ENCODE results near the gene NAA50.

The NAA50 gene

DNA sequence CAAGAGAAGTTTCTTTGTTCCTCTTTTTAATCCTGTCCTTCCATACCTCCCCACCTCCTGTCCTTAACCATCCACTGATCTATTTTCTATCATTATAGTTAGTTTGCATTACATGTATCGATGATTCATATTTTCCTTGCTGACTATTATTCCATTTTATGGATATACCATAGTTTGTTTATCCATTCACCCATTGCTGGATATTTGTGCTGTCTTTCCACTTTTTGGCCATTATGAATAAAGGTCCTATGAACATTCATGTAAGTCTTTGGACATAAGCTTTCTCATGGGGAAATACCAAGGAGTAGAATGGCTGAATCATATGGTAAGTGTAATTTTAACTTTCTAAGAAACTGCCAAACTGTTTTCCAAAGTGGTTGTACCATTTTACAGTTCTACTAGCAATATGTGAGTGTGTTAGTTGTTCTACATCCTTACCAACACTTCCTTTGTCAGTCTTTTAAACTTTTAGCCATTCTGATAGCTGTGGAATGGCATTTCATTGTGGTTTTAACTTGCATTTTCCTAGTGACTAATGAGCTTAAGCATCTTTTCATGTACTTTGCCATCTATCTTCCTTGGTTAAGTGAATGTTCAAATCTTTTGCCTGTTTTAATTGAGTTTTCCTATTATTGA, 12.5 kb upstream of the NAA50 start:
- peak; percentile 75 for DNase-seq (ENCODE audit: low read depth, low spot score)
- TF ChIP-seq, protein P1, sequence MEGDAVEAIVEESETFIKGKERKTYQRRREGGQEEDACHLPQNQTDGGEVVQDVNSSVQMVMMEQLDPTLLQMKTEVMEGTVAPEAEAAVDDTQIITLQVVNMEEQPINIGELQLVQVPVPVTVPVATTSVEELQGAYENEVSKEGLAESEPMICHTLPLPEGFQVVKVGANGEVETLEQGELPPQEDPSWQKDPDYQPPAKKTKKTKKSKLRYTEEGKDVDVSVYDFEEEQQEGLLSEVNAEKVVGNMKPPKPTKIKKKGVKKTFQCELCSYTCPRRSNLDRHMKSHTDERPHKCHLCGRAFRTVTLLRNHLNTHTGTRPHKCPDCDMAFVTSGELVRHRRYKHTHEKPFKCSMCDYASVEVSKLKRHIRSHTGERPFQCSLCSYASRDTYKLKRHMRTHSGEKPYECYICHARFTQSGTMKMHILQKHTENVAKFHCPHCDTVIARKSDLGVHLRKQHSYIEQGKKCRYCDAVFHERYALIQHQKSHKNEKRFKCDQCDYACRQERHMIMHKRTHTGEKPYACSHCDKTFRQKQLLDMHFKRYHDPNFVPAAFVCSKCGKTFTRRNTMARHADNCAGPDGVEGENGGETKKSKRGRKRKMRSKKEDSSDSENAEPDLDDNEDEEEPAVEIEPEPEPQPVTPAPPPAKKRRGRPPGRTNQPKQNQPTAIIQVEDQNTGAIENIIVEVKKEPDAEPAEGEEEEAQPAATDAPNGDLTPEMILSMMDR (IDR thresholded peaks at IDR 0.05; ENCODE audit: low read depth, low read length) = no peak
- in situ Hi-C loops (cut with HindIII; ENCODE audit: low sequenced_read_pairs) = no loop called here
- H3K4me3 ChIP-seq (ENCODE audit: low read depth, low read length) = no peak overlapping the region

DNA sequence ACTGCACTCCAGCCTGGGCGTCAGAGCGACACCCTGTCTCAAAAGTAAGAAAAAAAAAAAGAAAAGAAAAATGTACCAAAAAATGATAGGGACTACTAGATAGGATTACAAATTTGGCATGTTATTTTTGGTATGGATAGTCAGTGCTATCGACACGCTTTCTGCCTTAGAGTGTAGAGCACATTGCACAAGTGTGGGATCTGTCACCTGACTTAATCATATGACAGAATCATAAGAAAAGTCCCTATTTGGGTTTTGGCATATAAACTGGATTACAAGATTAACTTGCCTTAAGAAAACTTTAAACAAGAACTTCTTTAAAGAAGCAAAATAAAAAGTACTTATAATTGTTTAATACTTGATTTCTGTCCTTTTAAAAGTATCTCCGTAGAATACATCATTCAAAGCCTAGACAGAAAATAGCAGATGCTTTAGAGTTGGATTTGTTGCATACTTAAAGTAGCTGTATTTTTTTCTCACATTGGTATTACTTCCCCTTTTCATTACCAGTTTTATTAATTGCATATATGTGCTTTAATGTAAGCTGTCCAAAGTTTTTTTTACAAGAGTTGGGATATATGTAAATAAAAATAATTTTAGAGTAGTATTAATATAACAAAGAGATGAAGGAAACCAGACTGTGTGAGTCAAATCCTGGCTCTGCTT, 8.6 kb upstream of the NAA50 start:
- in situ Hi-C loops (cut with HindIII; ENCODE audit: low sequenced_read_pairs) = no loop called here
- TF ChIP-seq, protein P1 (IDR thresholded peaks at IDR 0.05; ENCODE audit: low read depth, low read length) = no peak
- no peak overlapping the region for H3K4me3 ChIP-seq (ENCODE audit: low read depth, low read length)
- no peak for DNase-seq (ENCODE audit: low read depth, low spot score)

DNA sequence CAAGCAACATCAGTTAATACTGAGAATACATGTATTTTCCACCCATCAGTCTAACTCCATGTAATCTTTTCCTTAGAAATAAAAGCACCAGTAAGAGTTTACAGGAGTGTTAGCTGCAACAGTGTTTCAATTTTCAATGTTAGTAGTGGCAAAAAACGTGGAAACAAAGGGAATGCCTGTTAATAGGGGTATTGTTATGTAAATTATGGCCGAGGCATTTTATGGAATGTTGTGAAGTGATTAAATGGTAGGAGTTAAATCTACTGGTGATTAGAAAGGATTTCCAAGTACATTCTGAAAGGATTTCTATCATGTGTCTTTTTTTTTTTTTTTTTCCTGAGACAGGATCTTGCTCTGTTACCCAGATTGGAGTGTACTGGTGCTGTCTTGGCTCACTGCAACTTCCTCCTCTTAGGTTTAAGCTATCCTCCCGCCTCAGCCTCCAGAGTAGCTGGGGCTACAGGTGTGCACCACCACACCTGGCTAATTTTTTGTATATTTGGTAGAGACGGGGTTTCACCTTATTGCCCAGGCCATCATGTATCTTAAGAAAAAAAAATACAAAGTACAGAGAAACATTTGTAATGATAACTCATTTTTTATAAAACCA, 7.4 kb upstream of the NAA50 start:
- TF ChIP-seq, protein P1 (IDR thresholded peaks at IDR 0.05; ENCODE audit: low read depth, low read length) = no peak
- in situ Hi-C loops (cut with HindIII; ENCODE audit: low sequenced_read_pairs) = no loop called here
- H3K4me3 ChIP-seq (ENCODE audit: low read depth, low read length) = no peak overlapping the region
- DNase-seq (ENCODE audit: low read depth, low spot score) = no peak

DNA sequence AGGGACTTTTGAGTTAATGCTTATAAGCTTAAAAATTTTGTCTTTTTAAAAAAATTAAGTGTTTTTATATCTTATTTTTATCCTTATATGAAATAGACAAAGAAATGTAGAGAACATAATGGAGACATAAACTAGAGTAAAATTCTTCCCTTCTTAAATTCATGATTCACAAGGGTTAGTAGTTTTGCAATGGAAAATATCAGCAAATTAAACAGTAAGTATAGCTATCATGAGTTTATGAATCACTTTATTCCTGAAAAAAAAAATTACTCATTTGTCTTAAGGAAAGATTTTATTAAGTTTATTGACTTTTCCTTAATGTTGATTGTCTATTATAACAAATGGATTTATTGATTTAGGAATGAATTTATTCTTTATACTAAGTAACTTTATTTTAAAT, 5.1 kb upstream of the NAA50 start:
- no peak for DNase-seq (ENCODE audit: low read depth, low spot score)
- H3K4me3 ChIP-seq (ENCODE audit: low read depth, low read length) = no peak overlapping the region
- TF ChIP-seq, protein P1 (IDR thresholded peaks at IDR 0.05; ENCODE audit: low read depth, low read length) = no peak
- in situ Hi-C loops (cut with HindIII; ENCODE audit: low sequenced_read_pairs) = no loop called here

DNA sequence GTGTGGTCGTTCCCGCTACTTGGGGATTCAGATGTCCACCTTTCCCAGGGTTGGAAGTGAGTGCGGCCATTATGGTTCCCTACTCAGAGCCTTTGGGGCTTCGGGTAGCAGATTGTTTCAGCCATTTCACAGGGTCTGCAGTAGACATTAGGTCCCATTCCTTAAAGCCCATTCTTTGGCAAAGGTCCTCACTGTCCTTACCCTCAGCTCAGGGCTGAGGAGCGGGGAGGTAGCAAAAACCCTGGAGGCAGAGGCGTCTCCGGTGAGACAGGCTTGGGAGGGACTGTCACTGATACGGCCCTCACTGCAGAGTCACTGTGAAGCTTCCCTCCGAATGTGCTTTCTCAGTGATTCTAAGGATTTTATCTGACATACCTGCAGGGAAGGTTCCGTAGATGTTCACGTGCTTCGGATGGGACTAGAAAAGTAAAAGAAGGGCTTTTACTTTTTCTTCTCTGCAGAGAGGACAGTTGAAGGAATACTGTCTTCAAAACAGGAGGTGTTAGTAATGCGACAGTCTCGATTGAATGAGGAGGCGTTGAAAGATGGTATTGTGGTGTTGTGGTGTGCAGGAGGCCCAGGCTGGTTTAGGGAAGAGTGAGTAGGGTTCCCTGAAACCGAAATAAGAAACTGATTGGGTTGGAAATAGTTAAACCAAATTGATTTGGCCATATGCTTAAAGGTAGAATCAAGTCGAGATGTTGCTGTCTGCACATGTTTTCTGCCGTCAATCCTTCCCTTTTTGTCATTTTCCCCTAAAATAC, 1.4 kb upstream of the NAA50 start:
- TF ChIP-seq, protein P1 (IDR thresholded peaks at IDR 0.05; ENCODE audit: low read depth, low read length) = no peak
- DNase-seq (ENCODE audit: low read depth, low spot score) = no peak
- in situ Hi-C loops (cut with HindIII; ENCODE audit: low sequenced_read_pairs) = no loop called here
- H3K4me3 ChIP-seq (ENCODE audit: low read depth, low read length) = peak overlapping the region; percentile 98

DNA sequence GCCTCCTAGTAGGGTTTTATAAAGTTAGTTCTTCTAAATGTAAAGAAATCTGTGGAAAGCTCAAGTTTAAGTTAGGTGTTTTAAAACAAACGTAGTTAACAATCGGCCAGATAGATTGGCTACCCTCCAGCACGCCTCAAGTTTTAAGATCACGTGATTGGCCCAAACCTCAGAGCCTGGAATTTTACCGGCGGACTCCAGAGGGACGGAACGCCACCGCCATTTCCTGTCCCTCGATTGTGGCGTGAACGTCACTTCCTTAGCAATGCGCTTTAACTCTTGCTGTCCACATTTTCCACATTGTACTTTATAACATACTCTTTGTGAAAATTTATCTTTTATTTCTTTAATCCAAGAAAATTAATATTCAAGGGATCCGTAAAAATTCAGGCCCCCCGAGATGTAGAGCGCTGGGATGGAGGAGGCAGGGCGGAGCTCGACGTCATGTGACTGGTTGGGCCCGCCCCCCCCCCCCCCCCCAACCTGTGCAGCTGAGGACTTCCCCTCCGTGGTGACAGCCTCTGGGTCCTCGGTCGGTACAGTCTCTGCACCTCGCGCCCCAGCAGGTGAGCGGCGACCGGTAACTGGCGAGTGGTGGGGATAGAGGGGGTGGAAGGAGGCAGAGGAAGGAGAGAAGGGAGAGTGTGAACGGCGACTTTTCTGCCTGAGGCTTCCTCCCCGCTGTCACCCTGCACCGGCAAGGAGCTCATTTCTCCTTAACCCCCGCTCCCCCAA, 666 bp upstream of the NAA50 start, which contains the start of gene ATP6V1A:
Gene ATP6V1A (plus strand): TSS at position 488 of the 735 bp plus-strand sequence. CDS start 31,719 bp downstream, outside the sequence.
- TF ChIP-seq, protein P1 (IDR thresholded peaks at IDR 0.05; ENCODE audit: low read depth, low read length) = no peak
- peak; percentile 97 for DNase-seq (ENCODE audit: low read depth, low spot score)
- in situ Hi-C loops (cut with HindIII; ENCODE audit: low sequenced_read_pairs) = no loop called here
- peak within 1 kb of the TSS; percentile 98 for H3K4me3 ChIP-seq (ENCODE audit: low read depth, low read length)

Data from astrocyte of the spinal cord (primary cell).